Measurements from ENCODE around the gene MAN2A2. TPM values are rescaled to one million over a fixed set of nuclear protein-coding genes. Genes with fewer than 3 reads are reported as not detected.

The MAN2A2 gene
- total and polyA plus RNA-seq, 2 of the 8 experiments (the other 6 are each of a cell fraction or from before 2014, with no cell fraction given): 23.1 to 29.7 TPM

DNA sequence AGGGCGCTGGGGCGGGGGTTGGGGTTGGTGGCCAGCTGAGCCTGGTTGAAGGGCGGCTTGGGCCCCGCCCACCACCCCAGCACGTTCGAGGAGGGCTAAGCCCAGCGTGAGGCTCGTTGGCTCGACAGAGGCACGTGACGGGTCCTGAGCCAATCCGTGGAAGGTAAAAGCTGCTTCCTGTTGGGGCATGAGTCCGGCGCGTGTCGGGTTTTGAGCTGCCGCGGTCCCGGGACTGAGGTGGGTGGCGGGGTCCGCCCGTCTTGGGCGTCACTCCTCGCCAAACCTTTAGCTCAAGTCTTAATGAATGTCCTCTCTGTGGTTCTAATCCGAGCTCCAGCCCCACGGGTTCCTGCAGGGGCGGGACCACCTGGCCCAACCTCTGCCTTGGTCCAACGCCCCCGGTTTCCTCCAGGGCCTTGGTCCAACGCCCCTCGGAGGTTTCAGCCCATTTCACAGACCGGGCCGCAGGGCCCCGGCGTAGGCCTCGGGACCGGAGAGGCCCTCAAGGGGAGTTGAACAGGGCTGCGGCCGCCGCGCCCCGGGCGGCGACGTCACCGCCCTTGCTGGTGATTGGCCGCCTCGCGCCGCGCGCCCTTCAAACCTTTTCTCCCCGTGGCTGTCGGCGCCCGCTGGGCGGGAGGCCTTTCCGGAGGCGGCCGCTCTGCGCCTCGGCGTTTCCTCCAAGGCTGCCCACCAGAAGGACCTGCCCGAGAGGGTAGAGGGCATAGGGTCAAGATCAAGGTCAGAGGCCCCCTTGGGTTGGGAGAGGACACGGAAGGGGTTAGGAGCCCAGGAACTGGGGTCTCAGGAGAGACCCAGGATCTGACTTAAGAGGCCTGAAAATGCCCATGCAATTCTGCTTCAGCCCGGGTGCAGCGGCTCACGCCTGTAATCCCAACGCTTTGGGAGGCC lies 51.9 kb downstream of the MAN2A2 start, which contains the start of gene RCCD1 (continued):
- TF ChIP-seq, protein P1, sequence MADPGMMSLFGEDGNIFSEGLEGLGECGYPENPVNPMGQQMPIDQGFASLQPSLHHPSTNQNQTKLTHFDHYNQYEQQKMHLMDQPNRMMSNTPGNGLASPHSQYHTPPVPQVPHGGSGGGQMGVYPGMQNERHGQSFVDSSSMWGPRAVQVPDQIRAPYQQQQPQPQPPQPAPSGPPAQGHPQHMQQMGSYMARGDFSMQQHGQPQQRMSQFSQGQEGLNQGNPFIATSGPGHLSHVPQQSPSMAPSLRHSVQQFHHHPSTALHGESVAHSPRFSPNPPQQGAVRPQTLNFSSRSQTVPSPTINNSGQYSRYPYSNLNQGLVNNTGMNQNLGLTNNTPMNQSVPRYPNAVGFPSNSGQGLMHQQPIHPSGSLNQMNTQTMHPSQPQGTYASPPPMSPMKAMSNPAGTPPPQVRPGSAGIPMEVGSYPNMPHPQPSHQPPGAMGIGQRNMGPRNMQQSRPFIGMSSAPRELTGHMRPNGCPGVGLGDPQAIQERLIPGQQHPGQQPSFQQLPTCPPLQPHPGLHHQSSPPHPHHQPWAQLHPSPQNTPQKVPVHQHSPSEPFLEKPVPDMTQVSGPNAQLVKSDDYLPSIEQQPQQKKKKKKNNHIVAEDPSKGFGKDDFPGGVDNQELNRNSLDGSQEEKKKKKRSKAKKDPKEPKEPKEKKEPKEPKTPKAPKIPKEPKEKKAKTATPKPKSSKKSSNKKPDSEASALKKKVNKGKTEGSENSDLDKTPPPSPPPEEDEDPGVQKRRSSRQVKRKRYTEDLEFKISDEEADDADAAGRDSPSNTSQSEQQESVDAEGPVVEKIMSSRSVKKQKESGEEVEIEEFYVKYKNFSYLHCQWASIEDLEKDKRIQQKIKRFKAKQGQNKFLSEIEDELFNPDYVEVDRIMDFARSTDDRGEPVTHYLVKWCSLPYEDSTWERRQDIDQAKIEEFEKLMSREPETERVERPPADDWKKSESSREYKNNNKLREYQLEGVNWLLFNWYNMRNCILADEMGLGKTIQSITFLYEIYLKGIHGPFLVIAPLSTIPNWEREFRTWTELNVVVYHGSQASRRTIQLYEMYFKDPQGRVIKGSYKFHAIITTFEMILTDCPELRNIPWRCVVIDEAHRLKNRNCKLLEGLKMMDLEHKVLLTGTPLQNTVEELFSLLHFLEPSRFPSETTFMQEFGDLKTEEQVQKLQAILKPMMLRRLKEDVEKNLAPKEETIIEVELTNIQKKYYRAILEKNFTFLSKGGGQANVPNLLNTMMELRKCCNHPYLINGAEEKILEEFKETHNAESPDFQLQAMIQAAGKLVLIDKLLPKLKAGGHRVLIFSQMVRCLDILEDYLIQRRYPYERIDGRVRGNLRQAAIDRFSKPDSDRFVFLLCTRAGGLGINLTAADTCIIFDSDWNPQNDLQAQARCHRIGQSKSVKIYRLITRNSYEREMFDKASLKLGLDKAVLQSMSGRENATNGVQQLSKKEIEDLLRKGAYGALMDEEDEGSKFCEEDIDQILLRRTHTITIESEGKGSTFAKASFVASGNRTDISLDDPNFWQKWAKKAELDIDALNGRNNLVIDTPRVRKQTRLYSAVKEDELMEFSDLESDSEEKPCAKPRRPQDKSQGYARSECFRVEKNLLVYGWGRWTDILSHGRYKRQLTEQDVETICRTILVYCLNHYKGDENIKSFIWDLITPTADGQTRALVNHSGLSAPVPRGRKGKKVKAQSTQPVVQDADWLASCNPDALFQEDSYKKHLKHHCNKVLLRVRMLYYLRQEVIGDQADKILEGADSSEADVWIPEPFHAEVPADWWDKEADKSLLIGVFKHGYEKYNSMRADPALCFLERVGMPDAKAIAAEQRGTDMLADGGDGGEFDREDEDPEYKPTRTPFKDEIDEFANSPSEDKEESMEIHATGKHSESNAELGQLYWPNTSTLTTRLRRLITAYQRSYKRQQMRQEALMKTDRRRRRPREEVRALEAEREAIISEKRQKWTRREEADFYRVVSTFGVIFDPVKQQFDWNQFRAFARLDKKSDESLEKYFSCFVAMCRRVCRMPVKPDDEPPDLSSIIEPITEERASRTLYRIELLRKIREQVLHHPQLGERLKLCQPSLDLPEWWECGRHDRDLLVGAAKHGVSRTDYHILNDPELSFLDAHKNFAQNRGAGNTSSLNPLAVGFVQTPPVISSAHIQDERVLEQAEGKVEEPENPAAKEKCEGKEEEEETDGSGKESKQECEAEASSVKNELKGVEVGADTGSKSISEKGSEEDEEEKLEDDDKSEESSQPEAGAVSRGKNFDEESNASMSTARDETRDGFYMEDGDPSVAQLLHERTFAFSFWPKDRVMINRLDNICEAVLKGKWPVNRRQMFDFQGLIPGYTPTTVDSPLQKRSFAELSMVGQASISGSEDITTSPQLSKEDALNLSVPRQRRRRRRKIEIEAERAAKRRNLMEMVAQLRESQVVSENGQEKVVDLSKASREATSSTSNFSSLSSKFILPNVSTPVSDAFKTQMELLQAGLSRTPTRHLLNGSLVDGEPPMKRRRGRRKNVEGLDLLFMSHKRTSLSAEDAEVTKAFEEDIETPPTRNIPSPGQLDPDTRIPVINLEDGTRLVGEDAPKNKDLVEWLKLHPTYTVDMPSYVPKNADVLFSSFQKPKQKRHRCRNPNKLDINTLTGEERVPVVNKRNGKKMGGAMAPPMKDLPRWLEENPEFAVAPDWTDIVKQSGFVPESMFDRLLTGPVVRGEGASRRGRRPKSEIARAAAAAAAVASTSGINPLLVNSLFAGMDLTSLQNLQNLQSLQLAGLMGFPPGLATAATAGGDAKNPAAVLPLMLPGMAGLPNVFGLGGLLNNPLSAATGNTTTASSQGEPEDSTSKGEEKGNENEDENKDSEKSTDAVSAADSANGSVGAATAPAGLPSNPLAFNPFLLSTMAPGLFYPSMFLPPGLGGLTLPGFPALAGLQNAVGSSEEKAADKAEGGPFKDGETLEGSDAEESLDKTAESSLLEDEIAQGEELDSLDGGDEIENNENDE (IDR thresholded peaks at IDR 0.05; ENCODE audit: insufficient replicate concordance, low read length): no peak
- TF ChIP-seq CBX8 (IDR thresholded peaks at IDR 0.05; ENCODE audit: borderline replicate concordance, low read depth, low read length) (no peak), POU5F1 (IDR thresholded peaks at IDR 0.05; ENCODE audit: low read depth, low read length) (no peak), KDM5A (IDR thresholded peaks at IDR 0.05; ENCODE audit: low read length) (no peak), RAD21 (IDR thresholded peaks at IDR 0.05 in 1 of 2, conservative IDR thresholded peaks at IDR 0.05 in 1 of 2; ENCODE audit: low read depth in 2 of 2, low read length in 2 of 2) (no peak), SP2 (IDR thresholded peaks at IDR 0.05; ENCODE audit: low read length) (no peak), ZNF274 (IDR thresholded peaks at IDR 0.05; ENCODE audit: borderline replicate concordance, extremely low read depth, low read length) (no peak)
- TF ChIP-seq, protein P2, sequence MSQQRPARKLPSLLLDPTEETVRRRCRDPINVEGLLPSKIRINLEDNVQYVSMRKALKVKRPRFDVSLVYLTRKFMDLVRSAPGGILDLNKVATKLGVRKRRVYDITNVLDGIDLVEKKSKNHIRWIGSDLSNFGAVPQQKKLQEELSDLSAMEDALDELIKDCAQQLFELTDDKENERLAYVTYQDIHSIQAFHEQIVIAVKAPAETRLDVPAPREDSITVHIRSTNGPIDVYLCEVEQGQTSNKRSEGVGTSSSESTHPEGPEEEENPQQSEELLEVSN (IDR thresholded peaks at IDR 0.05): peak; percentile 87
